Myocyte (in vitro differentiated cells): ENCODE measurements around the gene PNO1. TPM values are rescaled to one million over a fixed set of nuclear protein-coding genes. Genes with fewer than 3 reads are reported as not detected.
"Not testable (repeated sequence)": the region's sequence is repeated elsewhere in the genome, so short reads cannot be mapped to it uniquely, and the experiment has no call there.

ENCODE experiments used
- DNase-seq: peaks from one replicate; pipeline ENCODE4 v3.0.0-alpha.2; 2012; ENCODE audit warnings: low read depth
- total RNA-seq: library from RNA; depleted of rRNA; stranded (reverse); fragments of >200 nt; gene quantifications from 2 replicates; pipeline ENCODE4 v1.2.3, GENCODE V29; 2014

PNO1 gene
- total RNA-seq, 1 donor from 2014 or later, result 23.7 TPM

- DNase-seq, result no peak
These were observed 1.3 kb upstream of the PNO1 start for GRCh38 chr2:68156419-68156818.

DNA sequence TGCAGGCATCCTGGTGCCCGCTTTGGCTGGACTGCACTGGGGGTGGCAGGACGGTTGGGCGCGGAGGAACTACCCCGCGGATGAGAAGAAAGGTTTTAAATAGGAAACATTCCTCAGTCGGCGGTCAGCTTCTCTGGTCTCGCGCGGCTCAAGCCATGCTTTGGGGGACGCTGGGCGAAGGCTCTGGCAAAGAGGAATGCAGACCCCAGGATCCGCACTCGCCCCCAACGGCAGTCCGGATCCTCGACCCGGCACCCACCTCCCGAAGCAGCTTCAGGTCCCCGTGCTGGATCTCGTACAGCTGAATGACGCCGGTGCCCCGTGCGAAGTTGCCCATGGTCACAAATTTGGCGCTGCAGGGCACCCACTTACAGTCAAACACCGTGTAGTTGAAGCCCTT lies 686 bp upstream of the PNO1 start:
- DNase-seq, result peak; percentile 54

DNA sequence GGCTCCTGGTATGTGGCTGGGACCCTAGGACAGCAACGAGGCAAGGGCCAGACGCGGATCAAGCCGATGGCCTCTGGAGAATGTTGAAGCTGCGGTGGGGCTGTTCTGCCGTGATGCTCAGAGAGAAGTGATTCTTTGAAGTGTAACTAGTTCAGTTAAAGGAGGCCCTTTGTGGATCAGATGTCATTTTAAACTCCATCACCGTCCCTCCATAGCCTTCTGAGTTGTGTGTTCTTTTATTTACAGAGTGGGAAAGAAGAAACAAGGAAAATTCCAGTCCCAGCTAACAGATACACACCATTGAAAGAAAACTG lies 403 bp downstream of the PNO1 start:
- DNase-seq, result no peak

DNA sequence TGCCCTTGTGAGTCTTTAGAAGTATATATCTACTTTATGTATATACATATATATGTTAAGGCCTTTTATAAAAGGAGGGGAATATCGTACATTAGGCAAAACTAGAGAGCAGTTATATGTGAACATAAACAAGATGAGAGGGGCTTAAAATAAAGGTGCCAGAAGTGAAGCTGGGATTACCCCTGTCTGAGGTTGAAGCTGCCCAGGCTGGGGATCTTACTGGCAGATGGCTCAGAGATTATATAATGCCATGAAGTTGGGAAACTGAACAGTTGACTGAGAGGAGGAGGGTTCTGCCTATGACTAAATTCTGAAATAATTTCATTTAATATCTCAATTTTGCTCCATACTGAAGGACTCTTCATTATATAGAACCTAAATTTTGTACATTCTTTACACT lies 6.0 kb downstream of the PNO1 start:
- DNase-seq, result no peak

DNA sequence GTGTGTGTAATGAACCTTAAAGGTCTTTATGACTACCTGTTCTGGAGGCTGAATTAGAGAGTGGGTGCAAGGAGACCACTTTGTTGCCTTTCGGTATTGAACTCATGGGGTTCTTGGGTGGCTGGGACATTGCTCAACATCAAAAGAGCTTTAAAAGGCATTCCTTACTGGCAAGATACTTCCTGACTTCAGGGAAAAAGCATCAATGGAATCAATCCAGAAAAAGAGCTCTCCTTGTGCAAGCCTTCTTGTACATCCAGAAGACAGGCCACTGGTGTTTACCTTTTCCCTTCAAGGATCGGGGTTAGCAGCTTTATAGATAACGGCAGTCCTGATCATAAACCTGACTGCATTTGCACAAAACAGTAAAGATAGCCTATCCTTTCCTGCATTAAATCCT lies 9.5 kb downstream of the PNO1 start:
- no peak for DNase-seq

DNA sequence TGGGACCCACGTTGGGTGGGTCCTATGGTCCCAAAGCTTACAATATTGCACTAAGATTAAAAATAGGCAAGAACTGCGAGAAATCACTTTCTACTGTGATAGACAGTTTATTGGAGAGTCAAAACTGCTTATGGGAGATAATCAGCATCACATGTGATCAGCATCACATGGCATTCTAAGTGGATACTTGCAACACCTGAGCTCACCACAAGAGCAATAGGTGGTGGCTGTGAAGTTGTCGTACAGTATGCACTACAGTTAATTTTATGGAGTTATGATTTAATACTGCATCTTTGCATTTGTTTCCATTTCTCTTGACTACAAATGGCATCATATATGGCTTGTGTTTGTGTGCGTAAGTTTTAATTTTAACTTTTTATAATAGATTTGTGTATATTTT lies 11.6 kb downstream of the PNO1 start:
- no peak for DNase-seq

DNA sequence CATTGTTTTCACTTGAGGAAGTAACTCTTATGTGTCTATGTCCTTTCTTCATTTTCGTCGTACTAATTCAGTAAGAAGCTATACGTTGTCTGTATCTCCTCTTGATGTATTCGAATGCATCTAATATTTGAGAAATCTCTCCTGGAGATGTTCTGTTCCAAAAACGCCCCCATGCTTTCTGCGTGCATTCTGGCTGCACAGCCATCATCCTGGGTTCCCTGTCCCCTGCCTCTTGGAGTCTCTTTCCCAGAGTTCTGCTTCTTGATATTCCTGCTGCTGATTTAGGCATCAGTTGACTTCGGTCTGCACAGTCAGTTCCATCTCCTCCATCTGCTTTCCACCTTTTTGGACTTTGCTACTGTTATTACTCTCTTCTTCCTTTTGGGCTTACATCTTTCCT lies 13.5 kb downstream of the PNO1 start:
- DNase-seq, result no peak

DNA sequence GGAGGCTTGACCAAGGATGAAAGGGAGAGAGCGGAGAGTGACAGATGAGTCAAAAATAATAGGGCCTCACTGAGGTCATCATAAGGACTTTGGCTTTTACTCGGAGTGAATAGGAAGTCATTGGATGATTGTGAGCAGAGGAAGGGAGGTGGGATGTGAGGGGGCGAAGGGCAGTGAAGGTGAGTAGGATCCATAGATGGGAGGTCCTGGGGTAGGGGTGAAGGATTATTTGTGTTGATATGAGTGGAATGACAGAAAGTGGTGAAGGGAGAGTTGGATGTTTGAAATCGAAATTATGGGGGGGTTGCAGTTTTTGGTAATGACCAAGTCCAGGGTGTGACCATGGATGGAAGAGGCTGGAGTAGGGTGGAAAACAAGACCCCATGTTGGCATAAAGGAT lies 14.0 kb downstream of the PNO1 start:
- DNase-seq, result no peak

DNA sequence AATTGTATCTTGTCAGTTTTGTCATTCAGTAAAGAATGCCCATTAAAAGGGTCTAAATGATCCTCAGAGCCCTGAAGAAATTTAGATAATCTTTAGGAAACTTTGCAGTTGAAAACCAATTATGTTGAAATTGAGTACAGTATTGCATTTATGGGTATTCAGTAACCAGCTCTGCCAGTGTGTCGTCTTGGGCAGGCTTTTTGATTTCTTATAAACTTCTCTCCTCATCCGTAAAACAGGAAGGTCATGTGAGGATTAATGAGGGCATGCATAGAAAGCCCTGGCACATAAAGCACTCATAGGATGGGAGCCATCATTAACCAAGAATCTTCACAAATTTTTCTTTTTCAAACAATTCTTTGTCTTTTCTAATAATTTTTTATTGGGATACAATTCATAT lies 14.8 kb downstream of the PNO1 start:
- no peak for DNase-seq

- no peak for DNase-seq
These were observed 15.5 kb downstream of the PNO1 start for GRCh38 chr2:68172990-68173700.

DNA sequence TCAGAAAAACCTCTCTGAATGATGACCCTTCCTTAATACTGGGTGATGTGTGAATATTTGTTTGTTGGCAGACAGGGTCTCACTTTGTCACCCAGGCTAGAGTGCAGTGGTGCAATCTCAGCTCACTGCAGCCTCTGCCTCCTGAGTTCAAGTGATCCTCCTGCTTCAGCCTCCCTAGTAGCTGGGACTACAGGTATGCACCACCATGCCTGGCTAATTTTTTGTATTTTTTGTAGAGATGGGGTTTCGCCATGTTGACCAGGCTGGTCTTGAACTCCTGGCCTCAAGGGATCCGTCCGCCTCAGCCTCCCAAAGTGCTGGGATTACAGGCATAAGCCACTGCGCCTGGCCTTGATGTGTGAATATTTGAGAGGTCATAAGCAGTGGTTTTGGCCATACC lies 17.5 kb downstream of the PNO1 start:
- not testable (repeated sequence) for DNase-seq

GRCh38 chr2:68176657-68177056 lies 19.0 kb downstream of the PNO1 start:
- DNase-seq, result no peak

GRCh38 chr2:68177541-68177940 lies 19.9 kb downstream of the PNO1 start:
- no peak for DNase-seq

DNA sequence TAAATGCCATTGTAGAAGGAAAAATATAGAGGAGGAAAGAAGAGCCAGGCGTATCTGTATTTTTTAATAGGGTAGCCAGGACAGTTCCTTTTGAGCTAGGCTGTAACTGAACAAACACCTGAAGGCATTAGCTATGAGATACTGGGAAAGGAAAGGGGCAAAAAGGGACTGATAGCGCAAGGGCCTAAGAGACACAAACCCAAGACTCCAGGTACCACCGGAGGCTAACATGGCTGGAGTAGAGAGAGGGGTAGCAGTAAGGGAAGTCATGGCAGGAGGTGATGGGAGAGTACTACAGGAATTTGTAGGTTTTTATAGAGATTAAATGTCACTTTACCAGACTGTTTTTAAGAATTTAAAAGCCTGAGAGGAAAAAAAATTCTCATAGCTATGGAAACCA lies 20.7 kb downstream of the PNO1 start:
- DNase-seq, result no peak

DNA sequence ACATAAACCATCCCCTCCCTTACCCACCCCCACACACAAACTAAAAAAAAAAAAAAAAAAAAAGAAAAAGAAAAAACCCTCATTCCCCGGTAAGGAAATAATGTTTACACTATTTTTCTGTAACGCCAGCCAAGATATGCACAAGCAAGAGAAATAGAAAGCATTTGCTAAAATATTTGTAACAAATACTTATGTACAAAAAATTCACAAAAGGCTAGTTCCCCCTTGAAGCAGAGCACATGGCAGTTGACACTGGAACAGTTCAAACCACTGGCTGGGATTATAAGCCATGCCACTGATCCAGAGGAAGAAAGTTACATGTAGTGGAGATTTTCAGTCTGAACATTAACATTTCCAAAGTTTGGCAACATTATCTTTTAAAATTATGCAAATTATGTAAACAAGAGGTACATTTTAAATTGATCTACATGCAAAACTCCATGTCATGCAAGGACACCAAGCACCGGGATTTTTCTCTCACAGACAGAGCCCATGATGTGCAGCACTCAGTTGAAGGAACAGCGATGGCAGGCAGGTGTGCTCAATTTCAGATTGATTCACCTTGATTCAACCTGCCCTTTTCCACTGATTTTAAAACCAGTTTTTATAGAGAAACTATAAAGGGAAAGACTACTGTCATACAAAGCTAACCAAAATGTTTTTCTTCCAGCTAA lies 21.4 kb downstream of the PNO1 start:
- DNase-seq, result no peak

GRCh38 chr2:68182902-68183301 lies 25.2 kb downstream of the PNO1 start:
- no peak for DNase-seq

DNA sequence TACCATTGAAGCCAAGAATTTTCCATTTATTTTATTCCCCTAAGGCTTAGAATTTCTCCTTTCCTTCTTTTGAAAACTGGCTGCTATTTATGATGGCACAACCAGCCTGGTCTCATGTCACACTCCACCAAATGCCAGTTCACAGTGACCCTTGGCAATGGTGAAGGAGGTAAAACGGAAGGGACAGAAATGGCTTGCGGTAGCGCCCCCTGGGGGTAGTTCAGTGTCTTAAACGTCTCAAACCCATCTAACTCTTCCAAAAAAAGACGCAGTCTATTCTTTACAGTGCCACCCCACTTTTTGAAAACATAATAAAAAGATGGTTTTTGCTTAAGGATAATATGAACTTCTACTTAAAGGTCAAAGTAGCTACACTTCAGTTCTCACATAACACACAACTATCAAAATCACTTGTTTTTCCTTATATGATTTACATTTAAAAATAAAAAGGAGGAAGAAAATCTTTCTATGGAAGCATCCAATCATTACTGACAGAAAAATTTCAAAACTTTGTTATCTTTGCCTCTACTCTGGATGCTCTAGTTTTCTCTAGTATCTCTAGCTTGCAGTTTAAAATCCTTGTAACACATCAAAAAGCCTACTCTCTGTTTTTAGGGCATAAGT lies 28.0 kb downstream of the PNO1 start:
- peak; percentile 32 for DNase-seq

DNA sequence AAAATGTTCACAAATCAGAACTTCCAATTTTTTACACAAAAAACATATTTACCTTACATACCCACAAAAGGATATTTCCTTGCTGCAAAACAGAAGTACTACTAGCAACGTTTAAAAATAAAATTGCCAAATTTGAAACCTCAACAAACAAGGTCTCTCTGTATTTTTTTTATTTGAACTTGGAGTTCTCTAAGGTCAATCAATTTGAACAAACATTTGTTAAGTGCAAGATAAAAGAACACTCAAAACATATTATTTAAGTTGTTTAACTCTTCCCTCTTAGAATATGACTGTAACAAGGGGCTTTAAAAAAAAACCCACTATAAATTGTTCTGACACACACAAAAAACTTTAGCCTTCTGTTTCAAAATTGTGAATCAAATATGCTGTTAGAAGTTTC lies 29.6 kb downstream of the PNO1 start:
- DNase-seq, result no peak

DNA sequence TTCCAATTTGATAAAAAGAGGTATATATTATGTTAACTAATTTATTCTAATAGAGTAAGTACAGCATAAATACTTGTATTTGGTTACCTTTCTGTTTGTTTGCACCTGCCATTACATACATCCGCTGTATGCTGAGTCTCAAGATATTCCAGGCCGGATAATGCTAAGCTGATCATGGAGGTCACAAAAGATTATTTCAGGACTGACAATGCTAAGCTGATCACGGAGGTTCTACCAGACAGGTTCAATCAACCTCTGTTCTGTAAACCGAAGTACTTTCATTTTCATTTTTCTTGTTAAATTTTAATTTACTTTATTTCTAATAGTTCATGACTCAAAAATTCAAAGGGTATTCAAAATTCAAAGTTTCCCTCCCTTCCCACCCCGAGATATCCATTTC lies 31.1 kb downstream of the PNO1 start:
- no peak for DNase-seq

GRCh38 chr2:68189991-68190784 lies 32.5 kb downstream of the PNO1 start:
- no peak for DNase-seq

DNA sequence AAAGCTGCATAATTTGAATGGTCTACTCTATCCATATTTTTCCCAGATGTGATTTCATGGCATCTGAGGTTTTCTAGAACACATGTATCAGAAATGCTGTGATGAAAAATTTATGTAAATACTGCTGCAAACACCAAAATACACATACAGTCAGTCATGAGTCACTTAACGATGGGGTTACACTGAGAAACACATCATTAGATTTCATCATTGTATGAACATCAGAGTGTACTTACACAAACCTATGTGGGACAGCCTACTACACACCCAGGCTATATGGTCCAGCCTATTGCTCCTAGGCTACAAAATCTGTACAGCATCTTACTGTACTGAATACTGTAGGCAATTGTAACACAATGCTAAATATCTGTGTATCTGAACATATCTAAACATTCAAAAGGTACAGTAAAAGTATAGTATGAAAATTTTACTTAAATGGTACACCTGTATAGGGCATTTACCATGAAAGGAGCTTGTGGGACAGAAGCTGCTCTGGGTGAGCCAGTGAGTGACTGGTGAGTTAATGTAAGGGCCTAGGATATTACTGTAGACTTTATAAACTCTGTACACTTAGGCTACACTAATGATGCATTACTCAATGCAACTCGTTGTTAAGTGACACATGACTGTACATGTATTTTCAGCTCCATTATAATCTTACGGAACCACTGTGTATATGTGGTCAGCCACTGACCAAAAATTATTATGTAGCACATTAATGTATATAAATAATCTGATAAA lies 33.5 kb downstream of the PNO1 start:
- DNase-seq, result no peak
